ENCODE data around the gene ZNF446.

The ZNF446 gene

GRCh38 chr19:58519087-58519354, 42.9 kb downstream of the ZNF446 start:
- DNase-seq (peak; percentile 79), ATAC-seq (ENCODE audit: insufficient read depth, low read depth) (peak; percentile 44)
- no peak for TF ChIP-seq EZH2 (IDR thresholded peaks at IDR 0.05; ENCODE audit: borderline replicate concordance, low read depth, low read length, severe bottlenecking)
- TF ChIP-seq CTCF (IDR thresholded peaks at IDR 0.05; ENCODE audit: borderline replicate concordance, extremely low read depth, low read length, poor library complexity, severe bottlenecking): peak; percentile 86
- H3K4me1 ChIP-seq (ENCODE audit: insufficient read depth, low read length): peaks cover 55% of the 10 kb centered on the region
- H3K36me3 ChIP-seq (ENCODE audit: insufficient read depth, low read length): peaks cover 29% of the 10 kb centered on the region
- no peaks in the 10 kb centered on the region for H3K27me3 ChIP-seq (ENCODE audit: insufficient read depth, low read length, poor library complexity)
- H3K79me2 ChIP-seq (ENCODE audit: insufficient read depth, low read length): peaks cover 59% of the 10 kb centered on the region
- peaks cover 21% of the 10 kb centered on the region for H4K20me1 ChIP-seq (ENCODE audit: insufficient read depth, low read length)
- peak overlapping the region; percentile 94 for H3K27ac ChIP-seq (ENCODE audit: low read length)
- no peaks in the 10 kb centered on the region for H3K9me3 ChIP-seq (ENCODE audit: insufficient read depth, low read length, severe bottlenecking)
- H3K9ac ChIP-seq (ENCODE audit: low read depth, low read length): peak overlapping the region; percentile 98
- peak overlapping the region; percentile 90 for H3K4me2 ChIP-seq (ENCODE audit: insufficient read depth, low read length)
- H3K4me3 ChIP-seq (ENCODE audit: low read depth in 1 of 2, low read length in 2 of 2): peak overlapping the region; percentile 82 to 92
- peak overlapping the region; percentile 88 for H2AFZ ChIP-seq (ENCODE audit: low read depth, low read length)

GRCh38 chr19:58519355-58520256, 43.5 kb downstream of the ZNF446 start, which contains the start of gene ZBTB45:
TSS of gene ZBTB45 (minus strand) at chr19:58519810. CDS start at chr19:58517673, 2,137 bp downstream.
- Histone ChIP-seq H3K36me3 (ENCODE audit: insufficient read depth, low read length) (peaks cover 26% of the 10 kb centered on the region), H3K9ac (ENCODE audit: low read depth, low read length) (peak within 1 kb of the TSS; percentile 98), H3K4me2 (ENCODE audit: insufficient read depth, low read length) (peak within 1 kb of the TSS; percentile 90), H4K20me1 (ENCODE audit: insufficient read depth, low read length) (peaks cover 21% of the 10 kb centered on the region), H3K4me1 (ENCODE audit: insufficient read depth, low read length) (peaks cover 52% of the 10 kb centered on the region), H3K27me3 (ENCODE audit: insufficient read depth, low read length, poor library complexity) (no peaks in the 10 kb centered on the region), H3K79me2 (ENCODE audit: insufficient read depth, low read length) (peaks cover 54% of the 10 kb centered on the region), H3K4me3 (ENCODE audit: low read depth in 1 of 2, low read length in 2 of 2) (peak within 1 kb of the TSS; percentile 82 to 92), H2AFZ (ENCODE audit: low read depth, low read length) (peak within 1 kb of the TSS; percentile 88), H3K27ac (ENCODE audit: low read length) (peak within 1 kb of the TSS; percentile 94), H3K9me3 (ENCODE audit: insufficient read depth, low read length, severe bottlenecking) (no peaks in the 10 kb centered on the region)
- ATAC-seq (ENCODE audit: insufficient read depth, low read depth) (peak; percentile 81), DNase-seq (peak; percentile 96)
- no peak for TF ChIP-seq EZH2 (IDR thresholded peaks at IDR 0.05; ENCODE audit: borderline replicate concordance, low read depth, low read length, severe bottlenecking)
- TF ChIP-seq CTCF (IDR thresholded peaks at IDR 0.05; ENCODE audit: borderline replicate concordance, extremely low read depth, low read length, poor library complexity, severe bottlenecking): peak; percentile 92

- Histone ChIP-seq H4K20me1 (ENCODE audit: insufficient read depth, low read length) (peaks cover 21% of the 10 kb centered on the region), H3K9me3 (ENCODE audit: insufficient read depth, low read length, severe bottlenecking) (no peaks in the 10 kb centered on the region), H3K4me3 (ENCODE audit: low read depth in 1 of 2, low read length in 2 of 2) (peak overlapping the region; percentile 82 to 92; a peak in 3 of 4 replicates), H2AFZ (ENCODE audit: low read depth, low read length) (peak overlapping the region; percentile 88), H3K4me1 (ENCODE audit: insufficient read depth, low read length) (peaks cover 45% of the 10 kb centered on the region), H3K27ac (ENCODE audit: low read length) (peak overlapping the region; percentile 94), H3K27me3 (ENCODE audit: insufficient read depth, low read length, poor library complexity) (no peaks in the 10 kb centered on the region), H3K36me3 (ENCODE audit: insufficient read depth, low read length) (peaks cover 23% of the 10 kb centered on the region), H3K79me2 (ENCODE audit: insufficient read depth, low read length) (peaks cover 49% of the 10 kb centered on the region), H3K4me2 (ENCODE audit: insufficient read depth, low read length) (peak overlapping the region; percentile 90), H3K9ac (ENCODE audit: low read depth, low read length) (peak overlapping the region; percentile 98)
- ATAC-seq (ENCODE audit: insufficient read depth, low read depth) (no peak), DNase-seq (no peak)
- no peak for TF ChIP-seq EZH2 (IDR thresholded peaks at IDR 0.05; ENCODE audit: borderline replicate concordance, low read depth, low read length, severe bottlenecking)
- TF ChIP-seq CTCF (IDR thresholded peaks at IDR 0.05; ENCODE audit: borderline replicate concordance, extremely low read depth, low read length, poor library complexity, severe bottlenecking): no peak
Observed at GRCh38 chr19:58520257-58520599, 44.1 kb downstream of the ZNF446 start.

Data from DND-41 (cell line).